MCF 10A (cell line): ENCODE measurements around the gene COMMD9. TPM values are rescaled to one million over a fixed set of nuclear protein-coding genes. Genes with fewer than 3 reads are reported as not detected.

Experiments
- BruUV-seq: library from RNA; stranded (reverse); fragments of 400-500 nt; replicated peaks from 2 replicates; lab custom pipeline; 2021; lab: Mats Ljungman, UMichigan
- CTCF ChIA-PET: fragments of 300-600 bp; sonication (Branson Sonifier 250); formaldehyde crosslinking; extraction: SDS; loops from one replicate; lab custom pipeline; 2021; ENCODE audit warnings: antibody characterized with exemption, inconsistent platforms; lab: Yijun Ruan, JAX
- POLR2A ChIA-PET: fragments of 300-600, 350-650 bp; sonication (Branson Sonifier 250); formaldehyde crosslinking; extraction: SDS; loops from one replicate; lab custom pipeline; 2020; ENCODE audit warnings: antibody characterized with exemption, inconsistent platforms; lab: Yijun Ruan, JAX
- DNase-seq: peaks from one replicate; pipeline ENCODE4 v3.0.0-alpha.2; 2018; ENCODE audit not compliant: unreplicated experiment
- H3K27ac Mint-ChIP-seq: one replicate; pipeline ENCODE4 v1.8.0; 2022; ENCODE audit warnings: mild to moderate bottlenecking, low read depth, mixed read lengths; ENCODE audit not compliant: unreplicated experiment
- H3K27me3 Mint-ChIP-seq: one replicate; pipeline ENCODE4 v1.8.0; 2022; ENCODE audit warnings: mixed read lengths; ENCODE audit not compliant: insufficient read depth, unreplicated experiment
- H3K36me3 Mint-ChIP-seq: one replicate; pipeline ENCODE4 v1.8.0; 2022; ENCODE audit warnings: mild to moderate bottlenecking, moderate library complexity, mixed read lengths; ENCODE audit not compliant: insufficient read depth, unreplicated experiment
- H3K4me1 Mint-ChIP-seq: one replicate; pipeline ENCODE4 v1.8.0; 2022; ENCODE audit warnings: mixed read lengths; ENCODE audit not compliant: insufficient read depth, unreplicated experiment
- H3K4me3 Mint-ChIP-seq: one replicate; pipeline ENCODE4 v1.8.0; 2022; ENCODE audit warnings: mild to moderate bottlenecking, moderate library complexity, mixed read lengths; ENCODE audit not compliant: unreplicated experiment
- H3K9me3 Mint-ChIP-seq: one replicate; pipeline ENCODE4 v1.8.0; 2022; ENCODE audit warnings: mixed read lengths; ENCODE audit not compliant: unreplicated experiment
- intact Hi-C: fragments of 100-400 bp; cut with micrococcal nuclease; formaldehyde crosslinking; loops from 2 replicates; pipeline ENCODE4 v1.14.1; 2022
- total RNA-seq: library from RNA; stranded (reverse); gene quantifications from 2 replicates; pipeline ENCODE4 v1.2.3, GENCODE V29; 2022
- TF ChIP-seq, protein P1 (sequence below): fragments of 200-600 bp; IDR thresholded peaks from one replicate; pipeline ENCODE4 v1.8.0; 2022; ENCODE audit warnings: antibody characterized with exemption, mild to moderate bottlenecking; ENCODE audit not compliant: unreplicated experiment

Gene COMMD9
- total RNA-seq, 1 experiment from 2014 or later: 39.8 TPM

- BruUV-seq: no TSS peak
- H3K4me3 Mint-ChIP-seq: peak overlapping the region; percentile 22
- H3K27me3 Mint-ChIP-seq: no peaks in the 10 kb centered on the region
- H3K27ac Mint-ChIP-seq: peak overlapping the region; percentile 74
- intact Hi-C loops: loop anchor here (1.0 kb wide), 1 partner anchor 79 kb away; no protein-coding TSS in a partner anchor
- CTCF ChIA-PET: interaction anchor here (0.6 to 14.4 kb wide), 5 partner anchors 10 to 205 kb away, joined by 3 to 242 read pairs (median 4); no protein-coding TSS in a partner anchor
- peak; percentile 95 for DNase-seq
- no peaks in the 10 kb centered on the region for H3K9me3 Mint-ChIP-seq
- H3K36me3 Mint-ChIP-seq: no peaks in the 10 kb centered on the region
- TF ChIP-seq, protein P1, sequence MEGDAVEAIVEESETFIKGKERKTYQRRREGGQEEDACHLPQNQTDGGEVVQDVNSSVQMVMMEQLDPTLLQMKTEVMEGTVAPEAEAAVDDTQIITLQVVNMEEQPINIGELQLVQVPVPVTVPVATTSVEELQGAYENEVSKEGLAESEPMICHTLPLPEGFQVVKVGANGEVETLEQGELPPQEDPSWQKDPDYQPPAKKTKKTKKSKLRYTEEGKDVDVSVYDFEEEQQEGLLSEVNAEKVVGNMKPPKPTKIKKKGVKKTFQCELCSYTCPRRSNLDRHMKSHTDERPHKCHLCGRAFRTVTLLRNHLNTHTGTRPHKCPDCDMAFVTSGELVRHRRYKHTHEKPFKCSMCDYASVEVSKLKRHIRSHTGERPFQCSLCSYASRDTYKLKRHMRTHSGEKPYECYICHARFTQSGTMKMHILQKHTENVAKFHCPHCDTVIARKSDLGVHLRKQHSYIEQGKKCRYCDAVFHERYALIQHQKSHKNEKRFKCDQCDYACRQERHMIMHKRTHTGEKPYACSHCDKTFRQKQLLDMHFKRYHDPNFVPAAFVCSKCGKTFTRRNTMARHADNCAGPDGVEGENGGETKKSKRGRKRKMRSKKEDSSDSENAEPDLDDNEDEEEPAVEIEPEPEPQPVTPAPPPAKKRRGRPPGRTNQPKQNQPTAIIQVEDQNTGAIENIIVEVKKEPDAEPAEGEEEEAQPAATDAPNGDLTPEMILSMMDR: no peak
- POLR2A ChIA-PET: interaction anchor here (0.6 to 2.3 kb wide), 9 partner anchors 13 to 204 kb away, joined by 3 to 7 read pairs (median 4); no protein-coding TSS in a partner anchor
- H3K4me1 Mint-ChIP-seq: peaks cover 37% of the 10 kb centered on the region
These were observed 7.8 kb upstream of the COMMD9 start for GRCh38 chr11:36296884-36297543.

- peaks cover 26% of the 10 kb centered on the region for H3K4me1 Mint-ChIP-seq
These were observed 6.7 kb upstream of the COMMD9 start, which contains the start of gene PRR5L for GRCh38 chr11:36295926-36296325. Gene PRR5L, plus strand, starts transcription at chr11:36296288. Its CDS starts 104,834 bp downstream, at chr11:36401122.

DNA sequence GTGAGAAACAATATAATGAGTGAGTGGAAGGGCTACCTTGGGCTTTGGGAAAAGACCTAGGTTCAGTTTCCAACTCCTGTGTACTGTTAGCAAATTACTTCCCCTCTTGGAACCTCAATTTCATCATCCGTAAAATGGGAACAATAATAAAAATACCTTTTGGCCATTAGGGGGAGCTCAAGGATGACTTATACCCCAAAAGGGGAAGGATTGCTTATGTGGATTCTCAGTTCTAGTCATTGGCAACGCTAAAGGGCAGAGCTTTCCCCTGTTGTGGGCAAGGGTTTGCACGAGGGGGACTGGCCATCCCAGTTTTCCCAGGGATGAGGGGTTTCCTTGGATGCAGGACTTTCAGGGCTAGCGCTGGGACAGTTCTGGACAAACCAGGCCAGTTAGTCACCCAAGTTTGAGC, 3.1 kb upstream of the COMMD9 start:
- DNase-seq: peak; percentile 55
- H3K27me3 Mint-ChIP-seq: no peaks in the 10 kb centered on the region
- CTCF ChIA-PET: interaction anchor here (0.6 to 14.4 kb wide), 25 partner anchors 9 to 789 kb away, joined by 3 to 242 read pairs (median 4); no protein-coding TSS in a partner anchor
- peaks cover 30% of the 10 kb centered on the region for H3K4me1 Mint-ChIP-seq
- no peak overlapping the region for H3K27ac Mint-ChIP-seq
- intact Hi-C loops: loop anchor here (1.0 kb wide), 2 partner anchors 186 to 200 kb away; no protein-coding TSS in a partner anchor
- no TSS peak for BruUV-seq
- no peak overlapping the region for H3K4me3 Mint-ChIP-seq
- peaks cover 4% of the 10 kb centered on the region for H3K36me3 Mint-ChIP-seq
- POLR2A ChIA-PET: interaction anchor here (0.8 to 1.9 kb wide), 6 partner anchors 9 to 201 kb away, joined by 3 to 15 read pairs (median 4); no protein-coding TSS in a partner anchor
- TF ChIP-seq, protein P1: peak; percentile 52
- no peaks in the 10 kb centered on the region for H3K9me3 Mint-ChIP-seq

More at GRCh38 chr11:36295926-36296325, 6.7 kb upstream of the COMMD9 start, which contains the start of gene PRR5L:
- no TSS peak for BruUV-seq
- no peaks in the 10 kb centered on the region for H3K36me3 Mint-ChIP-seq
- peak within 1 kb of the TSS; percentile 22 for H3K4me3 Mint-ChIP-seq
- POLR2A ChIA-PET: interaction anchor here (1.2 to 2.3 kb wide), 3 partner anchors 14 to 183 kb away, joined by 3 to 7 read pairs (median 5); no protein-coding TSS in a partner anchor
- H3K27me3 Mint-ChIP-seq: no peaks in the 10 kb centered on the region
- TF ChIP-seq, protein P1: no peak
- CTCF ChIA-PET: interaction anchor here (0.5 to 14.4 kb wide), 8 partner anchors 20 to 499 kb away, joined by 3 to 242 read pairs (median 4); no protein-coding TSS in a partner anchor
- H3K9me3 Mint-ChIP-seq: no peaks in the 10 kb centered on the region
- peak within 1 kb of the TSS; percentile 74 for H3K27ac Mint-ChIP-seq
- DNase-seq: no peak
- intact Hi-C loops: loop anchor here (1.0 kb wide), 1 partner anchor 80 kb away; no protein-coding TSS in a partner anchor
